MM.1S (cell line): ENCODE data around the gene PIP5K1C.
"Not testable (repeated sequence)": the region's sequence is repeated elsewhere in the genome, so short reads cannot be mapped to it uniquely, and the experiment has no call there.

Experiments
- DNase-seq: peaks from one replicate; pipeline ENCODE4 v3.0.0-alpha.2; 2015
- H2AFZ ChIP-seq: fragments of 300-600 bp; sonication (generic); 2 replicates; pipeline ENCODE4 v1.6.0; 2016; ENCODE audit warnings: antibody characterized with exemption, low read length
- H3F3A ChIP-seq: fragments of 300-600 bp; sonication (generic); 2 replicates; pipeline ENCODE4 v1.6.1; 2016; ENCODE audit warnings: mild to moderate bottlenecking, antibody characterized with exemption, low read length, moderate library complexity, mixed read lengths; ENCODE audit not compliant: insufficient read depth
- H3K27ac ChIP-seq: fragments of 300-600 bp; sonication (generic); 2 replicates; pipeline ENCODE4 v1.5.1; 2016; ENCODE audit warnings: mild to moderate bottlenecking, low read length
- H3K27me3 ChIP-seq: fragments of 300-600 bp; sonication (generic); replicated peaks from 2 replicates; pipeline ENCODE4 v1.6.0; 2016; ENCODE audit warnings: low read length; ENCODE audit not compliant: insufficient read depth
- H3K36me3 ChIP-seq: fragments of 300-600 bp; sonication (generic); replicated peaks from 2 replicates; pipeline ENCODE4 v1.6.1; 2016; ENCODE audit warnings: mild to moderate bottlenecking, low read length, mixed read lengths; ENCODE audit not compliant: insufficient read depth
- H3K4me1 ChIP-seq: fragments of 300-600 bp; sonication (generic); 2 replicates; pipeline ENCODE4 v1.6.1; 2016; ENCODE audit warnings: low read length, mixed read lengths
- H3K4me2 ChIP-seq: fragments of 300-600 bp; sonication (generic); 2 replicates; pipeline ENCODE4 v1.6.0; 2016; ENCODE audit warnings: low read depth, low read length
- H3K4me3 ChIP-seq: fragments of 300-600 bp; sonication (generic); 2 replicates; pipeline ENCODE4 v1.5.1; 2016; ENCODE audit warnings: low read length, mixed read lengths
- H3K79me2 ChIP-seq: fragments of 300-600 bp; sonication (generic); 2 replicates; pipeline ENCODE4 v1.6.1; 2016; ENCODE audit warnings: mixed run types, low read length, mixed read lengths
- H3K9ac ChIP-seq: fragments of 300-600 bp; sonication (generic); 2 replicates; pipeline ENCODE4 v1.6.1; 2016; ENCODE audit warnings: low read length, mixed read lengths
- H3K9me2 ChIP-seq: fragments of 300-600 bp; sonication (generic); replicated peaks from 2 replicates; pipeline ENCODE4 v1.6.1; 2016; ENCODE audit warnings: mild to moderate bottlenecking, low read length, mixed read lengths; ENCODE audit not compliant: insufficient read depth
- H3K9me3 ChIP-seq: fragments of 300-600 bp; sonication (generic); replicated peaks from 2 replicates; pipeline ENCODE4 v1.6.1; 2016; ENCODE audit warnings: mild to moderate bottlenecking, low read length, mixed read lengths; ENCODE audit not compliant: insufficient read depth
- H4K20me1 ChIP-seq: fragments of 300-600 bp; sonication (generic); 2 replicates; pipeline ENCODE4 v1.6.1; 2016; ENCODE audit warnings: mild to moderate bottlenecking, low read length, moderate library complexity, mixed read lengths; ENCODE audit not compliant: insufficient read depth
- CTCF ChIP-seq: fragments of 300-600 bp; sonication (generic); IDR thresholded peaks from 2 replicates; pipeline ENCODE4 v1.5.1; 2016; ENCODE audit warnings: antibody characterized with exemption, low read length, mixed read lengths
- EZH2 ChIP-seq: fragments of 300-600 bp; sonication (generic); optimal IDR thresholded peaks from 2 replicates; pipeline ENCODE3; 2017; ENCODE audit warnings: low read depth, mild to moderate bottlenecking, antibody characterized with exemption, low read length, mixed read lengths
- EZH2phosphoT487 ChIP-seq: fragments of 300-600 bp; sonication (generic); IDR thresholded peaks from 2 replicates; pipeline ENCODE4 v1.6.1; 2018; ENCODE audit warnings: antibody characterized with exemption, low read length

The PIP5K1C gene

GRCh38 chr19:3667766-3668165 lies 32.5 kb downstream of the PIP5K1C start:
- H3K27me3 ChIP-seq = no peaks in the 10 kb centered on the region
- no peak overlapping the region for H3K4me2 ChIP-seq
- H3K79me2 ChIP-seq = peaks cover 6% of the 10 kb centered on the region
- no peak overlapping the region for H2AFZ ChIP-seq
- H3K9me3 ChIP-seq = no peaks in the 10 kb centered on the region
- no peaks in the 10 kb centered on the region; the same call in 1 of the 2 replicates for H4K20me1 ChIP-seq
- DNase-seq = no peak
- no peaks in the 10 kb centered on the region for H3K9me2 ChIP-seq
- no peaks in the 10 kb centered on the region for H3K36me3 ChIP-seq
- H3K27ac ChIP-seq = no peak overlapping the region
- no peaks in the 10 kb centered on the region for H3F3A ChIP-seq
- H3K4me1 ChIP-seq = no peaks in the 10 kb centered on the region
- H3K4me3 ChIP-seq = no peak overlapping the region
- H3K9ac ChIP-seq = no peak overlapping the region
- TF ChIP-seq EZH2 (no peak), CTCF (no peak), EZH2phosphoT487 (no peak)

- Histone ChIP-seq H3K79me2 (peaks cover under 1% of the 10 kb centered on the region; the same call in 1 of the 2 replicates), H3K4me3 (no peak overlapping the region), H3K27me3 (no peaks in the 10 kb centered on the region), H3K4me2 (no peak overlapping the region), H3F3A (no peaks in the 10 kb centered on the region), H3K4me1 (no peaks in the 10 kb centered on the region), H3K9me3 (no peaks in the 10 kb centered on the region), H2AFZ (no peak overlapping the region), H4K20me1 (no peaks in the 10 kb centered on the region; the same call in 1 of the 2 replicates), H3K9me2 (no peaks in the 10 kb centered on the region), H3K27ac (no peak overlapping the region), H3K36me3 (no peaks in the 10 kb centered on the region), H3K9ac (no peak overlapping the region)
- no peak for TF ChIP-seq CTCF
- TF ChIP-seq EZH2 = no peak
- no peak for TF ChIP-seq EZH2phosphoT487
- DNase-seq = no peak
These were observed 33.1 kb downstream of the PIP5K1C start for GRCh38 chr19:3667037-3667638.

- H3K4me2 ChIP-seq, H3K36me3 ChIP-seq: not testable (repeated sequence)
These were observed 33.8 kb downstream of the PIP5K1C start for GRCh38 chr19:3666545-3666856.

GRCh38 chr19:3665681-3666544 lies 34.4 kb downstream of the PIP5K1C start:
- no peaks in the 10 kb centered on the region for H3K9me3 ChIP-seq
- no peaks in the 10 kb centered on the region for H3K79me2 ChIP-seq
- no peaks in the 10 kb centered on the region for H3F3A ChIP-seq
- H3K27ac ChIP-seq = no peak overlapping the region
- peak; percentile 24 for DNase-seq
- H3K4me1 ChIP-seq = no peaks in the 10 kb centered on the region
- no peaks in the 10 kb centered on the region; the same call in 1 of the 2 replicates for H4K20me1 ChIP-seq
- H3K4me3 ChIP-seq = no peak overlapping the region
- no peak overlapping the region for H2AFZ ChIP-seq
- TF ChIP-seq EZH2phosphoT487 (no peak), EZH2 (no peak), CTCF (peak; percentile 97)
- H3K36me3 ChIP-seq = no peaks in the 10 kb centered on the region
- H3K27me3 ChIP-seq = no peaks in the 10 kb centered on the region
- H3K4me2 ChIP-seq = no peak overlapping the region
- no peaks in the 10 kb centered on the region for H3K9me2 ChIP-seq
- H3K9ac ChIP-seq = no peak overlapping the region

More at GRCh38 chr19:3666545-3666856, 33.8 kb downstream of the PIP5K1C start:
- H3K79me2 ChIP-seq, DNase-seq, H3F3A ChIP-seq, H4K20me1 ChIP-seq, H3K27ac ChIP-seq, H3K9ac ChIP-seq, H3K9me3 ChIP-seq, H3K4me1 ChIP-seq, H3K4me3 ChIP-seq, H3K27me3 ChIP-seq, H2AFZ ChIP-seq, H3K9me2 ChIP-seq: not testable (repeated sequence)
